Kidney epithelial cell (primary cell): ENCODE data around the gene ACADM. TPM values are rescaled to one million over a fixed set of nuclear protein-coding genes. Genes with fewer than 3 reads are reported as not detected.

ENCODE experiments used
- DNase-seq: peaks from one replicate; pipeline ENCODE4 v3.0.0-alpha.2; 2010; ENCODE audit warnings: low read depth
- H3K27me3 ChIP-seq: 2 replicates; pipeline ENCODE4 v1.6.0; 2011; ENCODE audit warnings: low read length; ENCODE audit not compliant: control insufficient read depth, insufficient read depth
- H3K36me3 ChIP-seq: 2 replicates; pipeline ENCODE4 v1.5.1; 2011; ENCODE audit warnings: low read length; ENCODE audit not compliant: control insufficient read depth, insufficient read depth
- H3K4me3 ChIP-seq: 2 replicates; pipeline ENCODE4 v1.5.1; 2011; ENCODE audit warnings: low read depth, mild to moderate bottlenecking, control low read depth, low read length
- CTCF ChIP-seq: IDR thresholded peaks from 2 replicates; pipeline ENCODE4 v1.5.1; 2011; ENCODE audit warnings: mild to moderate bottlenecking, moderate library complexity, low read length, control low read depth, inconsistent platforms; ENCODE audit not compliant: insufficient read depth, poor library complexity, severe bottlenecking
- total RNA-seq: library from RNA; depleted of rRNA; stranded (reverse); fragments of >200 nt; gene quantifications from 2 replicates; pipeline ENCODE4 v1.2.3, GENCODE V29; 2015

Gene ACADM
- total RNA-seq, 1 donor from 2014 or later, result 29.6 TPM

- H3K4me3 ChIP-seq, result no peak overlapping the region
- no peak for TF ChIP-seq CTCF
- no peaks in the 10 kb centered on the region for H3K27me3 ChIP-seq
- DNase-seq, result no peak
- no peaks in the 10 kb centered on the region for H3K36me3 ChIP-seq
Measured at GRCh38 chr1:75707191-75707590, 17.3 kb upstream of the ACADM start.

GRCh38 chr1:75708910-75709309, 15.6 kb upstream of the ACADM start:
- Histone ChIP-seq H3K27me3 (no peaks in the 10 kb centered on the region), H3K36me3 (no peaks in the 10 kb centered on the region), H3K4me3 (no peak overlapping the region)
- no peak for TF ChIP-seq CTCF
- DNase-seq, result no peak

- no peak for DNase-seq
- no peaks in the 10 kb centered on the region for H3K27me3 ChIP-seq
- no peak overlapping the region for H3K4me3 ChIP-seq
- no peak for TF ChIP-seq CTCF
- H3K36me3 ChIP-seq, result no peaks in the 10 kb centered on the region
Measured at GRCh38 chr1:75710832-75711231, 13.7 kb upstream of the ACADM start.

GRCh38 chr1:75711846-75712245, 12.7 kb upstream of the ACADM start:
- Histone ChIP-seq H3K36me3 (no peaks in the 10 kb centered on the region), H3K4me3 (no peak overlapping the region), H3K27me3 (no peaks in the 10 kb centered on the region)
- DNase-seq, result no peak
- no peak for TF ChIP-seq CTCF

GRCh38 chr1:75712306-75712705, 12.2 kb upstream of the ACADM start:
- no peak for DNase-seq
- Histone ChIP-seq H3K36me3 (no peaks in the 10 kb centered on the region), H3K27me3 (no peaks in the 10 kb centered on the region), H3K4me3 (no peak overlapping the region)
- TF ChIP-seq CTCF, result no peak

- TF ChIP-seq CTCF, result no peak
- no peak overlapping the region for H3K4me3 ChIP-seq
- H3K36me3 ChIP-seq, result no peaks in the 10 kb centered on the region
- H3K27me3 ChIP-seq, result no peaks in the 10 kb centered on the region
- no peak for DNase-seq
Measured at GRCh38 chr1:75719810-75720209, 4.7 kb upstream of the ACADM start.
